Rectal smooth muscle tissue (tissue), 1 donor: Measurements from ENCODE around the gene PCDHB11.
"Not testable (repeated sequence)": the region's sequence is repeated elsewhere in the genome, so short reads cannot be mapped to it uniquely, and the experiment has no call there.

Experiments
- H3K27ac ChIP-seq: one replicate; pipeline ENCODE4 v1.7.0; 2013; ENCODE audit warnings: low read depth, low read length, inconsistent platforms
- H3K27me3 ChIP-seq: one replicate; pipeline ENCODE4 v1.7.0; 2013; ENCODE audit warnings: low read length; ENCODE audit not compliant: control insufficient read depth, insufficient read depth
- H3K36me3 ChIP-seq: one replicate; pipeline ENCODE4 v1.7.0; 2013; ENCODE audit warnings: low read length; ENCODE audit not compliant: control insufficient read depth, insufficient read depth
- H3K4me1 ChIP-seq: one replicate; pipeline ENCODE4 v1.7.0; 2013; ENCODE audit warnings: low read length; ENCODE audit not compliant: control insufficient read depth, insufficient read depth
- H3K4me3 ChIP-seq: one replicate; pipeline ENCODE4 v1.7.0; 2013; ENCODE audit warnings: low read length
- H3K9ac ChIP-seq: one replicate; pipeline ENCODE4 v1.7.0; 2013; ENCODE audit warnings: low read length

The PCDHB11 gene

DNA sequence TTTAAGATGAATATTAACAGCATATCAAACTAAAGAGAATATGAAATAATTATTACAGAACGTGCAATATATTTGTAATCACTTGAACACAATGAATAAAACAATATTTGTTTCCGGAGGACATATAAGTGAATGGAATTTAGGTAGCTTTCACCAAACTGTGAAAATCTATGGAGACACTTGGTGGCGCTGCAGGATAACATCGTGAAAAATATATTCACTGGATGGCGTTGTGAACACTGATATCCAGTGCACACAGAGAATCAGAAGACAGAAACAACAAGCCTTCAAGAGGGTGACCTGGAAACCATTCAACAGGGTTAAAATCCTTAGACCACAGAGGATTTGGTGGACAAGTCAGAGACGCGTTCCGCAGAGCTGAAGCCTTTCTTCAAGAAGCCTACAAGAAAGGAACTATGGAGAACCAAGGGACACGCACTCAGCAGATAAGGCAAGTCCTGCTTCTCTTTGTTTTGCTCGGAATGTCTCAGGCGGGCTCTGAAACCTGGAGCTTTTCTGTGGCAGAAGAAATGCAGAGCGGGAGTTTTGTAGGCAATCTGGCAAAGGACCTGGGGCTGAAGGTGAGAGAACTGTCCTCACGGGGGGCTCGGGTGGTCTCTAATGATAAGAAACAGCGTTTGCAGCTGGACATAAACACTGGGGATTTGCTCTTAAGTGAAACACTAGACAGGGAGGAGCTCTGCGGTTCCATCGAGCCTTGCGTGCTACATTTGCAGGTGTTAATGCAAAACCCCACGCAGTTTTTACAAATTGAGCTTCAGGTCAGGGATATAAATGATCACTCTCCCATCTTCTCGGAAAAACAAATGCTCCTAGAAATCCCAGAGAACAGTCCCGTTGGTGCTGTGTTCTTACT is at the start of gene PCDHB11:
PCDHB11 (plus strand) TSS at position 269 of the 877 bp plus-strand sequence; CDS start at position 417, 148 bp downstream.
- no peak within 1 kb of the TSS for H3K27ac ChIP-seq
- H3K36me3 ChIP-seq = no peaks in the 10 kb centered on the region
- H3K4me1 ChIP-seq = no peaks in the 10 kb centered on the region
- H3K4me3 ChIP-seq = peak within 1 kb of the TSS; percentile 29
- H3K27me3 ChIP-seq = no peaks in the 10 kb centered on the region
- H3K9ac ChIP-seq = no peak within 1 kb of the TSS

DNA sequence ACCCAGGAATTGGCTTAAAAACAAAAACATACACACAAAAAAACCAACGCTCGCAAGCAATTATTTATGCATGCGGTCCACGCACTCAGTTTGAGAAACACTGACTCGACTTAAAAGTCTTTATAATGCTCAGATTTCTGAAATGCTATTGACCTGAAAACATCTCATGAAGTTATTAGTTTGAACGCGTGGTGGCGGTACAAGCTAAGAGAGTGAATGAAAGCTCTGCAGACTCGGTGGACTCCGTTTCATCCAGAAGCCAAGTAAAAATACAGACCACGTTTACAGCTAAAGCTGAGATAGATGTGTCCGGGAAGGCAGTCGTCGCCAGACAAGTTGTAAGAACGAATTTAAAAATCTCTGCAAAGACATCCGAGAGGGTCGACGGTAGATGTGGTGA is 49.6 kb upstream of the PCDHB11 start, which contains the start of gene PCDHB6:
PCDHB6 (plus strand) TSS at position 246 of the 400 bp plus-strand sequence. CDS start 201 bp downstream, outside the sequence.
- Histone ChIP-seq H3K27me3 (no peaks in the 10 kb centered on the region), H3K4me1 (no peaks in the 10 kb centered on the region)

DNA sequence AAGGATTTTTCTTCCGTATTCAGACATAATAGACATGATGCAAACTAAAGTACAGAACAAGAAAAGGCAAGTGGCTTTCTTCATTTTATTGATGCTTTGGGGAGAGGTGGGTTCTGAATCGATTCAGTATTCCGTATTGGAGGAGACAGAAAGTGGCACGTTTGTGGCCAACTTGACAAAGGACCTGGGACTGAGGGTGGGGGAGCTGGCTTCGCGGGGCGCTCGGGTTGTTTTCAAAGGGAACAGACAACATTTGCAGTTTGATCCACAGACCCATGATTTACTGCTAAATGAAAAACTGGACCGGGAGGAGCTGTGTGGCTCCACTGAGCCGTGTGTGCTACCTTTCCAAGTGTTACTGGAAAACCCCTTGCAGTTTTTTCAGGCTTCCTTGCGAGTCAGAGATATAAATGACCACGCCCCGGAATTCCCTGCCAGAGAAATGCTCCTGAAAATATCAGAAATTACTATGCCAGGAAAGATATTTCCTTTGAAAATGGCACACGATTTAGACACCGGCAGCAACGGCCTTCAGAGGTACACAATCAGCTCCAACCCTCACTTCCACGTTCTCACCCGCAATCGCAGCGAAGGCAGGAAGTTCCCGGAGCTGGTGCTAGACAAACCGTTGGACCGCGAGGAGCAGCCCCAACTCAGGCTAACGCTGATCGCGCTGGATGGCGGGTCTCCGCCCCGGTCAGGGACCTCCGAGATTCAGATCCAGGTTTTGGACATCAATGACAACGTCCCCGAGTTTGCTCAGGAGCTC is 49.0 kb upstream of the PCDHB11 start:
- H3K4me3 ChIP-seq = no peak overlapping the region
- no peaks in the 10 kb centered on the region for H3K27me3 ChIP-seq
- H3K27ac ChIP-seq = no peak overlapping the region
- H3K4me1 ChIP-seq = no peaks in the 10 kb centered on the region
- no peak overlapping the region for H3K9ac ChIP-seq
- H3K36me3 ChIP-seq = no peaks in the 10 kb centered on the region

More for the DNA sequence above, 49.6 kb upstream of the PCDHB11 start, which contains the start of gene PCDHB6:
- no peak within 1 kb of the TSS for H3K4me3 ChIP-seq
- H3K27ac ChIP-seq = no peak within 1 kb of the TSS
- no peak within 1 kb of the TSS for H3K9ac ChIP-seq
- no peaks in the 10 kb centered on the region for H3K36me3 ChIP-seq

DNA sequence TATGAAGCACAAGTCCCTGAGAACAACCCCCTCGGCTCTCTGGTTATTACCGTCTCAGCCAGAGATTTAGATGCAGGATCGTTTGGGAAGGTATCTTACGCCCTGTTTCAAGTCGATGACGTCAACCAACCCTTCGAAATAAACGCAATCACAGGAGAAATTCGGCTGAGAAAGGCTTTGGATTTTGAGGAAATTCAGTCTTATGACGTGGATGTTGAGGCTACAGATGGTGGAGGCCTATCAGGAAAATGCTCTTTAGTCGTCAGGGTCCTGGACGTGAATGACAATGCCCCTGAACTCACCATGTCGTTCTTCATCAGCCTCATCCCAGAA is 48.5 kb upstream of the PCDHB11 start:
- Histone ChIP-seq H3K4me3 (no peak overlapping the region), H3K4me1 (no peaks in the 10 kb centered on the region), H3K36me3 (no peaks in the 10 kb centered on the region), H3K9ac (no peak overlapping the region), H3K27ac (no peak overlapping the region), H3K27me3 (no peaks in the 10 kb centered on the region)

DNA sequence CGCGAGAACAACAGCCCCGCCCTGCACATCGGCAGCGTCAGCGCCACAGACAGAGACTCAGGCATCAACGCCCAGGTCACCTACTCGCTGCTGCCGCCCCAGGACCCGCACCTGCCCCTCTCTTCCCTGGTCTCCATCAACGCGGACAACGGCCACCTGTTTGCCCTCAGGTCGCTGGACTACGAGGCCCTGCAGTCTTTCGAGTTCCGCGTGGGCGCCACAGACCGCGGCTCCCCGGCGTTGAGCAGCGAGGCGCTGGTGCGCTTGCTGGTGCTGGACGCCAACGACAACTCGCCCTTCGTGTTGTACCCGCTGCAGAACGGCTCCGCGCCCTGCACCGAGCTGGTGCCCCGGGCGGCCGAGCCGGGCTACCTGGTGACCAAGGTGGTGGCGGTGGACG is 47.8 kb upstream of the PCDHB11 start:
- H3K4me3 ChIP-seq, H3K27ac ChIP-seq, H3K9ac ChIP-seq, H3K36me3 ChIP-seq, H3K27me3 ChIP-seq, H3K4me1 ChIP-seq: not testable (repeated sequence)

DNA sequence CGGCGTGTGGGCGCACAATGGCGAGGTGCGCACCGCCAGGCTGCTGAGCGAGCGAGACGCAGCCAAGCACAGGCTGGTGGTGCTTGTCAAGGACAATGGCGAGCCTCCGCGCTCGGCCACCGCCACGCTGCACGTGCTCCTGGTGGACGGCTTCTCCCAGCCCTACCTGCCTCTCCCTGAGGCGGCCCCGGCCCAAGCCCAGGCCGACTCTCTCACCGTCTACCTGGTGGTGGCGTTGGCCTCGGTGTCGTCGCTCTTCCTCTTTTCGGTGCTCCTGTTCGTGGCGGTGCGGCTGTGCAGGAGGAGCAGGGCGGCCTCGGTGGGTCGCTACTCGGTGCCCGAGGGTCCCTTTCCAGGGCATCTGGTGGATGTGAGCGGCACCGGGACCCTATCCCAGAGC is 47.3 kb upstream of the PCDHB11 start:
- H3K9ac ChIP-seq = not testable (repeated sequence)

DNA sequence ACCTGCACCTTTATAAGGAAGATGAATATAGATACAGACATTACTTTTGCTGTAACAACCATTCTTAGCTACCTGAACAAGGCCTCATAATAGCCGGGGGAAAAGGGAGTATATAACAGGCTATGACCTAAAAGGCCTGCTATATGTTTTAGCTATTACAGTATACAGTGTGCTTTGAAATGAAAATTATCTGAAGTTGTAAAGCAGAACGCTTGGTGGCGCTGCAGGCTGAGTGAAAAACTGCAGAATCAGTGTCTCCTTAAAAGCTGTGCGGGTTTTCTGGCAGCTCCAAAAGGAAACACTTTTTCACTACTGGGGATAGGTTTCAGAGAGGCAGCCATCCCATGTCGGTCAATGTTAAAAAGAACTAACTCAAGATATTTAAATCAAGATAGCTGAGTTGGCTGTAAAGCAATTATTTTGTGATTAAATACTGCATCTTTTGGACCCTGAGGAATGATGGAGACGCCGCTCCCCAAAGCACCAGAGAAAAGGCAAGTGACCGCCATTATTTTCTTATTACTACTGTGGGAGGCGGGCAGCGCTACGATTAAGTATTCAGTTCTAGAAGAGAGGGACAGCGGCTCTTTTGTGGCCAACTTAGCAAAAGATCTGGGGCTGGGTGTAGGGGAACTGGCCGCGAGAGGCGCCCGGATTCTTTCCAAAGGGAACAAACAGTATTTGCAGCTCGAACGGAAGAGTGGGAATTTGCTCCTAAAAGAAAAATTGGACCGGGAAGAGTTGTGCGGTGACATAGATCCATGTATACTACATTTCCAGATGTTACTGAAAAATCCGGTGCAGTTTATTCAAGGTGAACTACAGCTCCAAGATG is 43.7 kb upstream of the PCDHB11 start:
- Histone ChIP-seq H3K9ac (no peak overlapping the region), H3K36me3 (no peaks in the 10 kb centered on the region), H3K4me3 (no peak overlapping the region), H3K27ac (no peak overlapping the region), H3K27me3 (no peaks in the 10 kb centered on the region), H3K4me1 (no peaks in the 10 kb centered on the region)

More for the DNA sequence above, 47.3 kb upstream of the PCDHB11 start:
- not testable (repeated sequence) for H3K4me1 ChIP-seq, H3K27me3 ChIP-seq, H3K4me3 ChIP-seq, H3K36me3 ChIP-seq, H3K27ac ChIP-seq

DNA sequence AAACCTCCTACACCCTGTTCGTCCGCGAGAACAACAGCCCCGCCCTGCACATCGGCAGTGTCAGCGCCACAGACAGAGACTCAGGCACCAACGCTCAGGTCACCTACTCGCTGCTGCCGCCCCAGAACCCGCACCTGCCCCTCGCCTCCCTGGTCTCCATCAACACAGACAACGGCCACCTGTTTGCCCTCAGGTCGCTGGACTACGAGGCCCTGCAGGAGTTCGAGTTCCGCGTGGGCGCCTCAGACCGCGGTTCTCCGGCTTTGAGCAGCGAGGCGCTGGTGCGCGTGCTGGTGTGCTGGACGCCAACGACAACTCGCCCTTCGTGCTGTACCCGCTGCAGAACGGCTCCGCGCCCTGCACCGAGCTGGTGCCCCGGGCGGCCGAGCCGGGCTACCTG is 42.1 kb upstream of the PCDHB11 start:
- H3K4me3 ChIP-seq, H3K36me3 ChIP-seq, H3K9ac ChIP-seq, H3K27ac ChIP-seq, H3K27me3 ChIP-seq, H3K4me1 ChIP-seq: not testable (repeated sequence)

DNA sequence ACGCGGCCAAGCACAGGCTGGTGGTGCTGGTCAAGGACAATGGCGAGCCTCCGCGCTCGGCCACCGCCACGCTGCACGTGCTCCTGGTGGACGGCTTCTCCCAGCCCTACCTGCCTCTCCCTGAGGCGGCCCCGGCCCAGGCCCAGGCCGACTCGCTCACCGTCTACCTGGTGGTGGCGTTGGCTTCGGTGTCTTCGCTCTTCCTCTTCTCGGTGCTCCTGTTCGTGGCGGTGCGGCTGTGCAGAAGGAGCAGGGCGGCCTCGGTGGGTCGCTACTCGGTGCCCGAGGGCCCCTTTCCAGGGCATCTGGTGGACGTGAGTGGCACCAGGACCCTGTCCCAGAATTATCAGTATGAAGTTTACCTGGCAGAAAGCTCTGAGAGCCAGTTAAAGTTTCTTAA is 41.5 kb upstream of the PCDHB11 start:
- H3K9ac ChIP-seq, H3K36me3 ChIP-seq, H3K27ac ChIP-seq, H3K4me1 ChIP-seq, H3K4me3 ChIP-seq, H3K27me3 ChIP-seq: not testable (repeated sequence)

DNA sequence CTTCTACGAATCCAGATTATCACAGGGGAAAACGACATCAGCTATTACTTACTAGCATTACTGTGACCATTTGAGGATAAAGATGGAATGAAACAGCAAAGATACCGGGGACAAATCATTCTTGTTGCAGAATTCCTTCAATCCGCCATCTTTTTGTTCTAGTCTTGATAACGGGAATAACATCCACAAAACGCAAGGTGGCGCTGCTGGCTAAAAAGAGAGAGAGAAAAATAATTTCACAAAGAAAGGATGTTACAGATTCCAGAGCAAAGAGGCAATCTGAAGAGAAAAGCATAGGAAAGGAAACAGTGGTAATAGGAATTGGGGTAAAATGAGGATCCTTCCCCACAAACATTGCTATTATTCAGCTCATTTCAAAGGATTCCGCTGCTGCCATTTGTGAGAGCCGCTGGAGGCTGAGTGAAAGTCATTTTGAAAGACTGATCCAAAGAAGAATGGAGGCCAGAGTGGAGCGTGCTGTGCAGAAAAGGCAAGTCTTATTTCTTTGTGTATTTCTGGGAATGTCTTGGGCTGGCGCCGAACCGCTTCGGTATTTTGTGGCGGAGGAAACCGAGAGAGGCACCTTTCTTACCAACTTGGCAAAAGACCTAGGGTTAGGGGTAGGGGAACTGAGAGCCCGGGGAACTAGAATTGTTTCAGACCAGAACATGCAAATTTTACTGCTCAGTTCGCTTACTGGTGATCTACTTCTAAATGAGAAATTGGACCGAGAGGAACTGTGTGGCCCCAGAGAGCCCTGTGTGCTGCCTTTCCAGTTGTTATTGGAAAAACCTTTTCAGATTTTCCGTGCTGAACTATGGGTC is 26.8 kb upstream of the PCDHB11 start, which contains the start of gene PCDHB7:
PCDHB7 (plus strand) TSS at position 264 of the 824 bp plus-strand sequence; CDS start at position 456, 192 bp downstream.
- no peaks in the 10 kb centered on the region for H3K4me1 ChIP-seq
- H3K36me3 ChIP-seq = no peaks in the 10 kb centered on the region
- peak within 1 kb of the TSS; percentile 46 for H3K4me3 ChIP-seq
- H3K9ac ChIP-seq = no peak within 1 kb of the TSS
- peaks cover 3% of the 10 kb centered on the region for H3K27me3 ChIP-seq
- H3K27ac ChIP-seq = no peak within 1 kb of the TSS

DNA sequence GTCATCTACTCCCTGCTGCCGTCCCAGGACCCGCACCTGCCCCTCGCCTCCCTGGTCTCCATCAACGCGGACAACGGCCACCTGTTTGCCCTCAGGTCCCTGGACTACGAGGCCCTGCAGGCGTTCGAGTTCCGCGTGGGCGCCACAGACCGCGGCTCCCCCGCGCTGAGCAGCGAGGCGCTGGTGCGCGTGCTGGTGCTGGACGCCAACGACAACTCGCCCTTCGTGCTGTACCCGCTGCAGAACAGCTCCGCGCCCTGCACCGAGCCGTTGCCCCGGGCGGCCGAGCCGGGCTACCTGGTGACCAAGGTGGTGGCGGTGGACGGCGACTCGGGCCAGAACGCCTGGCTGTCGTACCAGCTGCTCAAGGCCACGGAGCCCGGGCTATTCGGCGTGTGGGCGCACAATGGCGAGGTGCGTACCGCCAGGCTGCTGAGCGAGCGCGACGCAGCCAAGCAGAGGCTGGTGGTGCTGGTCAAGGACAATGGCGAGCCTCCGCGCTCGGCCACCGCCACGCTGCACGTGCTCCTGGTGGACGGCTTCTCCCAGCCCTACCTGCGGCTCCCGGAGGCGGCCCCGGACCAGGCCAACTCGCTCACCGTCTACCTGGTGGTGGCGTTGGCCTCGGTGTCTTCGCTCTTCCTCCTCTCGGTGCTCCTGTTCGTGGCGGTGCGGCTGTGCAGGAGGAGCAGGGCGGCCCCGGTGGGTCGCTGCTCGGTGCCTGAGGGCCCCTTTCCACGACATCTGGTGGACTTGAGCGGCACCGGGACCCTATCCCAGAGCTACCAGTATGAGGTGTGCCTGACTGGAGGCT is 24.9 kb upstream of the PCDHB11 start:
- not testable (repeated sequence) for H3K27me3 ChIP-seq, H3K36me3 ChIP-seq, H3K4me3 ChIP-seq, H3K27ac ChIP-seq, H3K4me1 ChIP-seq, H3K9ac ChIP-seq
